Left renal cortex interstitium (tissue), 4 donors: Measurements from ENCODE around the gene LYPLA2. TPM values are rescaled to one million over a fixed set of nuclear protein-coding genes. Genes with fewer than 3 reads are reported as not detected.
"Not testable (repeated sequence)": the region's sequence is repeated elsewhere in the genome, so short reads cannot be mapped to it uniquely, and the experiment has no call there.

Source experiments
- DNase-seq, 4 donors: peaks; one replicate each; pipeline ENCODE4 v3.0.0-alpha.2; 2013; ENCODE audit warnings: low read depth in 4 of 4, low spot score in 2 of 4, missing footprints in 1 of 4
- polyA plus RNA-seq, 4 donors: library from polyadenylated mRNA; unstranded; fragments of 120-200 nt; gene quantifications; one replicate each; pipeline ENCODE4 v1.2.1, GENCODE V29; 2013; ENCODE audit not compliant: insufficient read length in 4 of 4

LYPLA2 gene
- polyA plus RNA-seq, 4 donors: 60.2 to 87.1 (median 75.5) TPM

GRCh38 chr1:23777979-23778814 is 12.7 kb upstream of the LYPLA2 start, which contains the start of gene PITHD1:
Gene PITHD1 (plus strand): TSS chr1:23778418. CDS start chr1:23778516, 98 bp downstream.
- DNase-seq: peak in 3 of 4 donors; percentile 79 to 87 (median 80)

DNA sequence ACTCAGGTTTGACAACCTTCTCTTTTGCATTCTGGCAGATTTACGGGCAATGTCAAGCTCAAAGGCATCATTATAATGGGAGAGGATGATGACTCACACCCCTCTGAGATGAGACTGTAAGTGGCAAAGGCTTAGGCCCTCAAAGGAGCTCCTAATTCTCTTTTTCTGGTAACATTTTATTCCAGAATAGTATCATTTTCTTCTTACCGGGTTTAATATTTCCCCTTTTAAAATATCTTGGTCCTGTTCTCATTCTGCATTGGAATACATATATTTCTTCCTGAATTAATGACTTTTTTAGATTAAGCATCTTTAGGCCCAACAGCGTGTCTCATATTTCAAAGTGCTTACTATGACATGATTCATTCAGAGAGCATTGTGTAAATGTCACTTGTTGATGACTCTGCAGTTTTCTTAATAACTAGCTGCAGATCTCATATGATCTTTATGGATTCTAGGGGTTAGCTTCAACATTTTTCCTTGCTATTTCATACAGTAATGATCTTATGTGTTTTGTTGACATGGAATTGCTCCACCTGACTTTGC is 11.0 kb upstream of the LYPLA2 start:
- DNase-seq: no peak

GRCh38 chr1:23783141-23783540 is 7.8 kb upstream of the LYPLA2 start:
- not testable (repeated sequence) for DNase-seq

DNA sequence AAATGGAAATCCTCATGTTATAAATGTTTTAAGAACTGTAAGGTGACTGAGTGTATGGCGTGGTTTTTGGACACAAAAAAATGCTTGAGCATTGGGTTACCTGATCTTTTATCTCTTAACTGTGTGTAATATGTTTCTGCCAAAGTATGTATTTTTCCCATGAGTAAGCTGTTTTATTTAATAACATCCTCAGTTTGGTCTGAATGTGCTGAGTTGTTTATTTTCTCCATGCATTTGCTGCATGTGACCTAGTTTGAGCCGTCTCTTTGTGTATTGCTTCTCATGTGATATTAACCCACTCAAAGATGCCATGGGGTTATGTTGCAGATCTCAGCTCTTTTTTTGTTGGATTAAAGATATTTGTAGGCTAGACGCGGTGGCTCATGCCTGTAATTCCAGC is 6.1 kb upstream of the LYPLA2 start:
- no peak for DNase-seq

DNA sequence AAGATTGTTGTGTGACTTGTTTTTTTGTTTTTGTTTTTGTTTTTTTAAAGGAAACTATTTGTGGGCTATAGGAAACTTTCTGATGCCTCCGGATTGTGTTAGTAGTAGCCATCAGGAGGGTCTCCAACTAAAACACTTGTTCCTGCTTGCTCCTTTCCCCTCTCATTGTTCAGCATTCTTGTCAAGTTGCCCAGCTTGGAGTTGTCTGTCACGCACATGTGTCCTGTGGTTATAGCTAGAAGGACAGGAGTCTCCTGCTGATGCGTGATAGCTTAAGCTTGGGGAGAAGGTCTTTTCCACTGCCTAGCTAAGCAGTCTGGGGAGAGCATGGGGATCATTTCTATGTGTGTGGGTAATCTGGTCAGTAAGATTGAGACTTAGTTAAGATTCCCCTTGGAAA is 3.2 kb upstream of the LYPLA2 start:
- no peak for DNase-seq

GRCh38 chr1:23788695-23789094 is 2.2 kb upstream of the LYPLA2 start:
- no peak for DNase-seq

DNA sequence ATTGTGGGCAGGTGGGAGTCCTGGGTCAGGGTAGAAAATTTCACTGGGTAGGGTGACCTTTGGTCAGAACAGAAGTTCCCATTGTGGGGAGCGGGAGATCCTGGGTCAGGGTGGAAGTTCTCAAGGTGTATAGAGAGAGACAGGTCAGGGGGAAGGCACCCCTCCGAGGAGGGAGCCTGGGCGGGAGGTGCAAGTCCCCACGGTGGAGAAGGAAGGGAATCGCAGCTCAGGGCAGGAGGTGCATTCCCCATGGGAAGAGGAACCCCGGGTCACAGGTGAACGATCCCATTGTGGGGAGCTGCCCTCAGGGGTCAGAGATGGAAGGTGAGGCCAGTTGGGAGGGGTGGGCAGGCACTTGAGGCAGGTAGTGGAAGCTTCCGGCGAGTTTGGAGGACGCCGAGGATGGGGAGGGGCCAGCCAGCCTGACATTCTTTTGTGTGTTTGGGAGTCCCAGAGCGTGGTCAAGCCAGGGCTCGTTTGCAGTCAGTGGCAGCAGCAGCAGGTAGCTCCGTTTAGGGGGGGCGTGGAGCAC is 637 bp downstream of the LYPLA2 start:
- no peak for DNase-seq

- DNase-seq: no peak
These were observed 1.4 kb downstream of the LYPLA2 start for GRCh38 chr1:23792151-23792945.

- no peak for DNase-seq
These were observed 2.3 kb downstream of the LYPLA2 start for GRCh38 chr1:23793018-23793781.

- no peak for DNase-seq
These were observed 3.2 kb downstream of the LYPLA2 start for GRCh38 chr1:23793861-23794731.

DNA sequence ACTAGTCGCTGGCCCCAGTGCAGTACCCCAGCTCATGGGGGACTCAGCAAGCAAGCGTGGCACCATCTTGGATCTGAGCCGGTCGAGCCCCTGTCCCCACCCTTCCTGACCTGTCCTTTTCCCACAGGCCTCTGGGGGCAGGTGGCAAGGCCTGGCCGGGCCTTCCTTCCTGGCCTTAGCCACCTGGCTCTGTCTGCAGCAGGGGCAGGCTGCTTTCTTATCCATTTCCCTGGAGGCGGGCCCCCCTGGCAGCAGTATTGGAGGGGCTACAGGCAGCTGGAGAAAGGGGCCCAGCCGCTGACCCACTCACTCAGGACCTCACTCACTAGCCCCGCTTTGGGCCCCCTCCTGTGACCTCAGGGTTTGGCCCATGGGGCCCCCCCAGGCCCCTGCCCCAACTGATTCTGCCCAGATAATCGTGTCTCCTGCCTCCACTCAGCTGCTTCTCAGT is 3.8 kb downstream of the LYPLA2 start:
- not testable (repeated sequence) for DNase-seq

- no peak for DNase-seq
These were observed 4.9 kb downstream of the LYPLA2 start for GRCh38 chr1:23795676-23796465.

- DNase-seq: no peak
These were observed 5.7 kb downstream of the LYPLA2 start for GRCh38 chr1:23796466-23797271.

DNA sequence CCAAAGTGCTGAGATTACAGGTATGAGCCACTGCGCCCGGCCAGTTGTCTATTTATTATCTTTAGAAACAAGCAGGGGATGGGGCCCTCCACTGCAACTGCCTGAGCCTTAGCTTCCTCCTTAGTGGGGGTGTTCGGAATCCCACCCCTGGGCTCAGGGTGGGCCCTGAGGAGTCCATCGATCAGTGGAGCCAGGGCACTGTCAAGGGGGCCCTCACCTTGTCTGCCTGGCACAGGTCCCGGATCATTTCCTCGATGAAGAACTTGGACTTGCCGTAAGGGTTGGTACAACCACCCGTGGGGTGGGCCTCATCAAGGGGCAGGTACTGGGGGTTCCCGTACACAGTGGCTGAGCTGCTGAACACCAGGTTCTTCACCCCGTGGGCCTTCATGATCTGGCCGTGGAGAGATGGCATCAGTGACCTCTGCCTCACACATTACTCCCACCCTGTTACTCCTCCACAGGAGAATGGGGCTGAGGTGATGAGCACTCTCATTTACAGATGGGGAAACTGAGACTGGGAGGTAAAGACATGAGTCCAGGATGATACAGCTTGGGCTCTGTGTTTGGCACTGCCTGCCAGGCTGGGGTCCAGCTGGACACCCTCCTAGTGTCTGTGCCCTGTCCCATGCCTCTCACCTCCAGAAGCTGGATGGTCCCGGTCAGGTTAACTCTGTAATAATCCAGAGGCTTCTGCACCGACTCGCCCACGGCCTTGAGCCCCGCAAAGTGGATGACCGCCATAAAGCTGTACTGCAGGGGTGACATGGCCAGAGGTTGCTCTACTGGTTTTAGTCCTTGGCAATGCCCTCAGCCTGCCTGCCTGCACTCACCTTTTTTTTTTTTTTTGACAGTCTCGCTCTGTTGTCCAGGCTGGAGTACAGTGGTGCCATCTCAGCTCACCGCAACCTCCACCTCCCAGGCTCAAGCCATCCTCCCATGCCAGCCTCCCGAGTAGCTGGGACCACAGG is 6.8 kb downstream of the LYPLA2 start:
- no peak for DNase-seq

GRCh38 chr1:23798662-23799142 is 7.8 kb downstream of the LYPLA2 start:
- no peak for DNase-seq

DNA sequence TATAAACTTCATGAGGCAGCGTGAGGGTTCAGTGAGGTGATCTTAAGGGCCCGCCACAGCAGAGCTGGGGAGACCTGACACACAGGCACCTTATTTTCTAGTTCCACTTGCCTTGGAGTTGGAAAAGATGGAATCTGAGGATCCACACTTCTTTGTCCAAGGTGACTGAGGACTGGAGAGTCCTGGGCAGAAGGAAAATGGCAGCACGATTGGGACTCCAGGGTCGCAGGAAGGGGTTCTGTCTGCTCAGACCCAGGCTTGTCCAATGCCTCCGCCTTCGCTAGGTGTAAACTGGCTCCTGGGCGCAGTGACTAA is 8.3 kb downstream of the LYPLA2 start:
- DNase-seq: no peak
